SU-DHL-6 (cell line): ENCODE measurements around the gene SNED1.

Experiments
- H2AFZ ChIP-seq: fragments of 200-600 bp; sonication (generic); 2 replicates; pipeline ENCODE4 v1.6.1; 2014; ENCODE audit warnings: low read depth, mild to moderate bottlenecking, moderate library complexity, mixed read lengths, antibody characterized with exemption, low read length; ENCODE audit not compliant: severe bottlenecking
- H3F3A ChIP-seq: fragments of 200-600 bp; shearing (Covaris generic); 2 replicates; pipeline ENCODE4 v1.6.0; 2016; ENCODE audit warnings: antibody characterized with exemption, mild to moderate bottlenecking; ENCODE audit not compliant: insufficient read depth
- H3K27ac ChIP-seq: fragments of 200-600 bp; sonication (generic); 2 replicates; pipeline ENCODE4 v1.5.1; 2016; ENCODE audit warnings: low read depth, mild to moderate bottlenecking, low read length, moderate library complexity, mixed read lengths
- H3K27me3 ChIP-seq: fragments of 200-600 bp; sonication (generic), shearing (Covaris generic); 2 replicates; pipeline ENCODE4 v1.6.0; 2014; ENCODE audit warnings: mild to moderate bottlenecking, low read length
- H3K36me3 ChIP-seq: fragments of 200-600 bp; sonication (generic); 2 replicates; pipeline ENCODE4 v1.6.1; 2014; ENCODE audit warnings: mild to moderate bottlenecking, low read length, mixed read lengths
- H3K4me2 ChIP-seq: fragments of 300-600, 200-600 bp; shearing (Covaris generic), sonication (generic); 2 replicates; pipeline ENCODE4 v1.6.0; 2014; ENCODE audit warnings: low read length, low read depth, mild to moderate bottlenecking; ENCODE audit not compliant: poor library complexity, severe bottlenecking
- H3K4me3 ChIP-seq: fragments of 200-600 bp; sonication (generic); 2 replicates; pipeline ENCODE4 v1.5.1; 2014; ENCODE audit warnings: antibody characterized with exemption, low read length, mild to moderate bottlenecking, mixed read lengths; ENCODE audit not compliant: insufficient read depth, poor library complexity, severe bottlenecking
- H3K79me2 ChIP-seq: fragments of 200-600 bp; sonication (generic); 2 replicates; pipeline ENCODE4 v1.6.1; 2014; ENCODE audit warnings: mild to moderate bottlenecking, low read length, moderate library complexity; ENCODE audit not compliant: insufficient read depth
- H3K9ac ChIP-seq: fragments of 200-600 bp; sonication (generic); 2 replicates; pipeline ENCODE4 v1.7.0; 2014; ENCODE audit warnings: mild to moderate bottlenecking, low read length
- H3K9me2 ChIP-seq: fragments of 200-600 bp; sonication (generic); replicated peaks from 2 replicates; pipeline ENCODE4 v1.6.1; 2014; ENCODE audit warnings: low read length; ENCODE audit not compliant: insufficient read depth
- H3K9me3 ChIP-seq: fragments of 200-600 bp; sonication (generic); 2 replicates; pipeline ENCODE4 v1.6.1; 2014; ENCODE audit warnings: low read length, mixed read lengths; ENCODE audit not compliant: insufficient read depth
- H4K20me1 ChIP-seq: fragments of 200-600 bp; sonication (generic); 2 replicates; pipeline ENCODE4 v1.6.1; 2014; ENCODE audit warnings: low read depth, mild to moderate bottlenecking, antibody characterized with exemption, low read length, moderate library complexity, mixed read lengths
- CTCF ChIP-seq: fragments of 200-600 bp; sonication (generic); IDR thresholded peaks from one replicate; pipeline ENCODE4 v1.5.1; 2017; ENCODE audit warnings: antibody characterized with exemption, mild to moderate bottlenecking, low read length, moderate library complexity; ENCODE audit not compliant: insufficient read depth, poor library complexity, severe bottlenecking
- EZH2phosphoT487 ChIP-seq: fragments of 200-600 bp; sonication (generic), shearing (Covaris generic); conservative IDR thresholded peaks from 2 replicates; pipeline ENCODE4 v1.6.1; 2018; ENCODE audit warnings: mild to moderate bottlenecking, antibody characterized with exemption, low read length, moderate library complexity, mixed read lengths

Gene SNED1

GRCh38 chr2:241123816-241124536 is 125.6 kb downstream of the SNED1 start:
- H3K9me3 ChIP-seq: no peaks in the 10 kb centered on the region; the same call in 1 of the 2 replicates
- H2AFZ ChIP-seq: no peak overlapping the region
- H3F3A ChIP-seq: 0 out of 2 replicates have a peak, but pooled peaks cover 4% of the 10 kb centered on the region
- no peaks in the 10 kb centered on the region for H4K20me1 ChIP-seq
- H3K9ac ChIP-seq: no peak overlapping the region
- no peak for TF ChIP-seq CTCF
- TF ChIP-seq EZH2phosphoT487: no peak
- no peak overlapping the region for H3K4me2 ChIP-seq
- no peak overlapping the region for H3K27ac ChIP-seq
- no peaks in the 10 kb centered on the region for H3K27me3 ChIP-seq
- no peaks in the 10 kb centered on the region for H3K9me2 ChIP-seq
- no peaks in the 10 kb centered on the region for H3K79me2 ChIP-seq
- H3K4me3 ChIP-seq: no peak overlapping the region
- H3K36me3 ChIP-seq: peaks cover 15% of the 10 kb centered on the region

- Histone ChIP-seq H3K4me2 (no peak overlapping the region), H3K9ac (no peak overlapping the region), H4K20me1 (no peaks in the 10 kb centered on the region), H2AFZ (no peak overlapping the region), H3K9me2 (no peaks in the 10 kb centered on the region), H3K27me3 (no peaks in the 10 kb centered on the region), H3K36me3 (peaks cover 13% of the 10 kb centered on the region), H3K27ac (no peak overlapping the region), H3K9me3 (no peaks in the 10 kb centered on the region; the same call in 1 of the 2 replicates), H3K79me2 (no peaks in the 10 kb centered on the region), H3F3A (0 out of 2 replicates have a peak, but pooled peaks cover 4% of the 10 kb centered on the region), H3K4me3 (no peak overlapping the region)
- TF ChIP-seq EZH2phosphoT487 (no peak), CTCF (no peak)
Observed at GRCh38 chr2:241125626-241126025, 127.2 kb downstream of the SNED1 start.

GRCh38 chr2:241126201-241126611 is 127.8 kb downstream of the SNED1 start:
- Histone ChIP-seq H3K27me3 (no peaks in the 10 kb centered on the region), H3K4me2 (no peak overlapping the region), H3K79me2 (no peaks in the 10 kb centered on the region), H2AFZ (no peak overlapping the region), H3K9me3 (no peaks in the 10 kb centered on the region), H3K27ac (no peak overlapping the region), H4K20me1 (no peaks in the 10 kb centered on the region), H3K36me3 (peaks cover 8% of the 10 kb centered on the region), H3F3A (0 out of 2 replicates have a peak, but pooled peaks cover 4% of the 10 kb centered on the region), H3K9me2 (no peaks in the 10 kb centered on the region), H3K4me3 (no peak overlapping the region), H3K9ac (no peak overlapping the region)
- no peak for TF ChIP-seq EZH2phosphoT487
- no peak for TF ChIP-seq CTCF
